Activated CD8-positive, alpha-beta T cell treated with anti-CD3 and anti-CD28 coated beads for 36 hours (primary cell): ENCODE measurements around the gene SPRED1. TPM values are rescaled to one million over a fixed set of nuclear protein-coding genes. Genes with fewer than 3 reads are reported as not detected.

Experiments used
- ATAC-seq: fragments of 200-7000 bp; cut with Tn5 transposase; one replicate; pipeline ENCODE4 v1.10.0; 2021; ENCODE audit warnings: mild to moderate bottlenecking, moderate library complexity
- CTCF ChIA-PET: fragments of 350-600 bp; sonication (Branson Sonifier 250); formaldehyde crosslinking; loops from one replicate; lab custom pipeline; 2021; ENCODE audit warnings: antibody characterized with exemption; lab: Charles Lee
- POLR2A ChIA-PET: fragments of 350-600 bp; sonication (Branson Sonifier 250); formaldehyde crosslinking; loops from one replicate; lab custom pipeline; 2021; ENCODE audit warnings: antibody characterized with exemption; lab: Charles Lee
- DNase-seq: peaks from one replicate; pipeline ENCODE4 v3.0.0-alpha.2; 2020
- H3K27ac Mint-ChIP-seq: one replicate; pipeline ENCODE4 v1.8.0; 2021; ENCODE audit warnings: mild to moderate bottlenecking, mixed read lengths
- H3K27me3 Mint-ChIP-seq: one replicate; pipeline ENCODE4 v1.8.0; 2021; ENCODE audit warnings: mixed read lengths
- H3K36me3 Mint-ChIP-seq: one replicate; pipeline ENCODE4 v1.8.0; 2021; ENCODE audit warnings: low read depth, mixed read lengths
- H3K4me1 Mint-ChIP-seq: one replicate; pipeline ENCODE4 v1.8.0; 2021; ENCODE audit warnings: low read depth, mixed read lengths
- H3K4me3 Mint-ChIP-seq: one replicate; pipeline ENCODE4 v1.8.0; 2021; ENCODE audit warnings: mild to moderate bottlenecking, moderate library complexity, mixed read lengths
- H3K9me3 Mint-ChIP-seq: one replicate; pipeline ENCODE4 v1.8.0; 2021; ENCODE audit warnings: mixed read lengths
- intact Hi-C: fragments of 100-400 bp; cut with micrococcal nuclease; formaldehyde crosslinking; loops from one replicate; pipeline ENCODE4 v1.10.0; 2022
- total RNA-seq, 2 experiments: library from RNA; stranded (reverse); gene quantifications; one replicate each; pipeline ENCODE4 v1.2.3, GENCODE V29; 2021
- TF ChIP-seq, protein P1 (sequence below): fragments of 200-600 bp; IDR thresholded peaks from one replicate; pipeline ENCODE4 v1.8.0; 2022; ENCODE audit warnings: antibody characterized with exemption, mild to moderate bottlenecking

The SPRED1 gene
- total RNA-seq, 2 experiments from 2014 or later, result 0.77 to 0.96 TPM

- no peaks in the 10 kb centered on the region for H3K36me3 Mint-ChIP-seq
- H3K27me3 Mint-ChIP-seq, result peaks cover 13% of the 10 kb centered on the region
- ChIA-PET POLR2A (no interaction called here), CTCF (no interaction called here)
- no peak overlapping the region for H3K4me3 Mint-ChIP-seq
- H3K4me1 Mint-ChIP-seq, result no peaks in the 10 kb centered on the region
- TF ChIP-seq, protein P1, sequence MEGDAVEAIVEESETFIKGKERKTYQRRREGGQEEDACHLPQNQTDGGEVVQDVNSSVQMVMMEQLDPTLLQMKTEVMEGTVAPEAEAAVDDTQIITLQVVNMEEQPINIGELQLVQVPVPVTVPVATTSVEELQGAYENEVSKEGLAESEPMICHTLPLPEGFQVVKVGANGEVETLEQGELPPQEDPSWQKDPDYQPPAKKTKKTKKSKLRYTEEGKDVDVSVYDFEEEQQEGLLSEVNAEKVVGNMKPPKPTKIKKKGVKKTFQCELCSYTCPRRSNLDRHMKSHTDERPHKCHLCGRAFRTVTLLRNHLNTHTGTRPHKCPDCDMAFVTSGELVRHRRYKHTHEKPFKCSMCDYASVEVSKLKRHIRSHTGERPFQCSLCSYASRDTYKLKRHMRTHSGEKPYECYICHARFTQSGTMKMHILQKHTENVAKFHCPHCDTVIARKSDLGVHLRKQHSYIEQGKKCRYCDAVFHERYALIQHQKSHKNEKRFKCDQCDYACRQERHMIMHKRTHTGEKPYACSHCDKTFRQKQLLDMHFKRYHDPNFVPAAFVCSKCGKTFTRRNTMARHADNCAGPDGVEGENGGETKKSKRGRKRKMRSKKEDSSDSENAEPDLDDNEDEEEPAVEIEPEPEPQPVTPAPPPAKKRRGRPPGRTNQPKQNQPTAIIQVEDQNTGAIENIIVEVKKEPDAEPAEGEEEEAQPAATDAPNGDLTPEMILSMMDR, result no peak
- no peak overlapping the region for H3K27ac Mint-ChIP-seq
- intact Hi-C loops, result no loop called here
- ATAC-seq (no peak), DNase-seq (no peak)
- H3K9me3 Mint-ChIP-seq, result no peaks in the 10 kb centered on the region
Observed at GRCh38 chr15:38369936-38370478, 117.4 kb downstream of the SPRED1 start.

DNA sequence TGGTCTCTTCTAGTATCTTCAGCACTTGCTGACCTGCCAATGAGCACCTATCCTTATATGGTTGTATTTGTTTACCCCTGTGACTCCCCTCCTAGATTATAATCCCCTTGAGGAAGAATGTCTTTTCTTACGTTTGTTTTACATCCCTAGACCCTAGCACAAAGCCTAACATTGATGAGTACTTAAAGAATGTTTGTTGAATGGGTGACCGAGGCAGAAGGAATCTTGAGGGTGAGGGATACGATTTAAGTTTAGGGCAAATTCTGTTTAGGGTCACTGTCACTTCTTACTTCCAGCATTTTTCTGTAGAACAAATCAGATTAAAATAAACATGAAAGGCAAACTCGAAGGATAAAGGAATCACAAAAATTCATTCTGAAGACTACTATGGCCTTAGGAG is 120.4 kb downstream of the SPRED1 start:
- ChIA-PET CTCF (interaction anchor here (1.3 kb wide), 1 partner anchor 326 kb away, joined by 3 read pairs; no protein-coding TSS in a partner anchor), POLR2A (interaction anchor here (0.7 kb wide), 1 partner anchor 161 kb away, joined by 3 read pairs; no protein-coding TSS in a partner anchor)

DNA sequence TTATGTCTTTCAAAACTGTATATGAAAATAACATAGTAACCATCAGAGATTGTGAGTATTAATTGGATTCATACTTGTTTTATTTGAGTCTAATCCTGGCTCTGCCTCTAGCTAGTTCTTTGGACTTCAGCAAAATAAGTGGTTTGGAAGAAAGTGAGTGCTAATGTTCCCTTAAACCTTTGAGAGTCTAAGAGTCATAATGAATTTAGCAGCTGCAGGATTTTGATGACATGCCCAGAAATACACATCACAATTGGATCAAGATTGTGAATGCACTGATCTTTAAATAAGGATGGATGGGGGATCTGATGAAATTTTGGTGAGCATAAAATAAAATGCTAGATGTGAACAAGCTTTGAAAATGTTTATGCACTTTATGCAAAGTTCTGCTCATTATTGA is 121.4 kb downstream of the SPRED1 start:
- Mint-ChIP-seq H3K27me3 (peaks cover 9% of the 10 kb centered on the region), H3K27ac (no peak overlapping the region), H3K4me3 (no peak overlapping the region), H3K4me1 (no peaks in the 10 kb centered on the region), H3K9me3 (no peaks in the 10 kb centered on the region), H3K36me3 (no peaks in the 10 kb centered on the region)
- POLR2A ChIA-PET, result no interaction called here
- TF ChIP-seq, protein P1, result no peak
- no peak for ATAC-seq
- intact Hi-C loops, result no loop called here
- no peak for DNase-seq
- CTCF ChIA-PET, result interaction anchor here (1.3 to 1.5 kb wide), 2 partner anchors 15 to 325 kb away, joined by 3 to 6 read pairs; no protein-coding TSS in a partner anchor

More for the DNA sequence above, 120.4 kb downstream of the SPRED1 start:
- no peaks in the 10 kb centered on the region for H3K36me3 Mint-ChIP-seq
- intact Hi-C loops, result no loop called here
- no peaks in the 10 kb centered on the region for H3K4me1 Mint-ChIP-seq
- H3K27ac Mint-ChIP-seq, result no peak overlapping the region
- H3K4me3 Mint-ChIP-seq, result no peak overlapping the region
- DNase-seq (no peak), ATAC-seq (no peak)
- TF ChIP-seq, protein P1, result no peak
- H3K9me3 Mint-ChIP-seq, result no peaks in the 10 kb centered on the region
- H3K27me3 Mint-ChIP-seq, result peaks cover 7% of the 10 kb centered on the region

DNA sequence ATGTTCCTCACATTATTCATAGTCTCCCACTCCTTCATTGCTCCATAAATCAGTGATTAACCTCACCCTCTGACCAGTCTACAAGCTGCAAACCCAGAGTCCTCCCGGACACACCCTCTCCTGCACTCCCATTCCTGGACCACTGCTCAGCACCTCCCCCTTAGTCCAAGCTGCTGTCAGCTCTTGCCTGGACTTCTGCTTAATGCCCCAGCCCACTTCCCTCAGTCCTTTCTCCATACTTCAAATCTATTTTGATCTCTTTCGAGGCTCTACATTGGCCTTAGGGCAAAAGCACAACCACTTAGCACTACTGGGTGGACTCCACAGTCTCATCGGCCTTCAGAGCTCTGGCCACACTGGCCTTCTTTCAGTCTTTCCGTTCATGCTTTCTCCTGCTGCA is 121.9 kb downstream of the SPRED1 start:
- TF ChIP-seq, protein P1, result no peak

DNA sequence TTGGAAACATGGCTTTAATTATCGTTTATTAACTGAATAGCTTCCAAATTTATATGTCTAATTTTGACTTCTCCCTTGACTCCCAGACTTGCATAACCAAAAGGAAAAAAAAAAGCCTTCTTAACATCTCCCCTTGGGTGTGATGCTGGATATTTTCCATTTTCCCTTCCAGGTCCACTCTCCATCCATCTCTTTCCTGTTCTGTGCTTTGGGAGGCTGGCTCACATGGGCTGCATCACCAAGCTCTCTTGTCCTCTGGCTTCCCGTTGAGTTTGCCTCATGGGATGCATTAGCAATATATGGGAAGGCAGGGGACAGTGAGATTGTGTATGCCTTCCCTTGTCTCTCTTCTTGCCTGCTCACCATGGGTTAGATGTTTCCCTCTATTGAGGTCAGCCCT is 123.4 kb downstream of the SPRED1 start:
- intact Hi-C loops, result no loop called here
- TF ChIP-seq, protein P1, result no peak
- H3K4me3 Mint-ChIP-seq, result no peak overlapping the region
- DNase-seq (no peak), ATAC-seq (no peak)
- H3K4me1 Mint-ChIP-seq, result no peaks in the 10 kb centered on the region
- no peaks in the 10 kb centered on the region for H3K36me3 Mint-ChIP-seq
- CTCF ChIA-PET, result interaction anchor here (1.2 to 1.7 kb wide), 2 partner anchors 13 to 14 kb away, joined by 3 to 5 read pairs; no protein-coding TSS in a partner anchor
- peaks cover 15% of the 10 kb centered on the region for H3K27me3 Mint-ChIP-seq
- H3K27ac Mint-ChIP-seq, result no peak overlapping the region
- no peaks in the 10 kb centered on the region for H3K9me3 Mint-ChIP-seq
- POLR2A ChIA-PET, result interaction anchor here (1.1 kb wide), 1 partner anchor 12 kb away, joined by 3 read pairs; no protein-coding TSS in a partner anchor

More for the DNA sequence above, 121.9 kb downstream of the SPRED1 start:
- H3K4me3 Mint-ChIP-seq, result no peak overlapping the region
- H3K27me3 Mint-ChIP-seq, result peaks cover 13% of the 10 kb centered on the region
- H3K27ac Mint-ChIP-seq, result no peak overlapping the region
- no peaks in the 10 kb centered on the region for H3K36me3 Mint-ChIP-seq
- ATAC-seq, result no peak
- intact Hi-C loops, result no loop called here
- ChIA-PET CTCF (interaction anchor here (1.5 kb wide), 1 partner anchor 15 kb away, joined by 6 read pairs; no protein-coding TSS in a partner anchor), POLR2A (no interaction called here)
- no peaks in the 10 kb centered on the region for H3K4me1 Mint-ChIP-seq
- DNase-seq, result no peak
- H3K9me3 Mint-ChIP-seq, result no peaks in the 10 kb centered on the region
